ENCODE measurements around the gene PADI1. TPM values are rescaled to one million over a fixed set of nuclear protein-coding genes. Genes with fewer than 3 reads are reported as not detected.

PADI1 gene
- total RNA-seq, 2 experiments from 2014 or later: not detected

DNA sequence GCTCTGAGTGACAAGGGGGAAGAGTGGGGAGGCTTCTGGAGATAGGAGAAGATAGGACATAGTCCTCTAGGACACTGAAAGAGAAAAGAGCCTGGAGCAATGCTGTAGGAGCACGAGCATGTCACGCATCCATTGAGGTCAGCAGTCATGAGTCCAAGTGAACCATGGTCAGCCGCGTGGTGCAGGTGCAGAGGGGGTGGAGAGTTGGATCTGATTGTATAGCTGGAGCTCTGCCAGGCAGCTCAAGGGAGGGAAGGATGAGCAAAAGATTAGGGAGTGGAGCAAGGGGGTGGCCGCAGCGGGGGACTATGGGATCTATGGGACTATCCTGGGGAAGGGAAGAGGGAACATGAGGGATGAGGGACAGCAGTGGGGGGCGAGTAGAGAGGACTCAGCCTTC, 14.0 kb downstream of the PADI1 start:
- DNase-seq: no peak
- no peak for ATAC-seq
- H3K27ac Mint-ChIP-seq: no peak overlapping the region
- TF ChIP-seq, protein P1, sequence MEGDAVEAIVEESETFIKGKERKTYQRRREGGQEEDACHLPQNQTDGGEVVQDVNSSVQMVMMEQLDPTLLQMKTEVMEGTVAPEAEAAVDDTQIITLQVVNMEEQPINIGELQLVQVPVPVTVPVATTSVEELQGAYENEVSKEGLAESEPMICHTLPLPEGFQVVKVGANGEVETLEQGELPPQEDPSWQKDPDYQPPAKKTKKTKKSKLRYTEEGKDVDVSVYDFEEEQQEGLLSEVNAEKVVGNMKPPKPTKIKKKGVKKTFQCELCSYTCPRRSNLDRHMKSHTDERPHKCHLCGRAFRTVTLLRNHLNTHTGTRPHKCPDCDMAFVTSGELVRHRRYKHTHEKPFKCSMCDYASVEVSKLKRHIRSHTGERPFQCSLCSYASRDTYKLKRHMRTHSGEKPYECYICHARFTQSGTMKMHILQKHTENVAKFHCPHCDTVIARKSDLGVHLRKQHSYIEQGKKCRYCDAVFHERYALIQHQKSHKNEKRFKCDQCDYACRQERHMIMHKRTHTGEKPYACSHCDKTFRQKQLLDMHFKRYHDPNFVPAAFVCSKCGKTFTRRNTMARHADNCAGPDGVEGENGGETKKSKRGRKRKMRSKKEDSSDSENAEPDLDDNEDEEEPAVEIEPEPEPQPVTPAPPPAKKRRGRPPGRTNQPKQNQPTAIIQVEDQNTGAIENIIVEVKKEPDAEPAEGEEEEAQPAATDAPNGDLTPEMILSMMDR (IDR thresholded peaks at IDR 0.05): no peak
- no peaks in the 10 kb centered on the region for H3K36me3 Mint-ChIP-seq (ENCODE audit: low read depth)
- H3K9me3 Mint-ChIP-seq: no peaks in the 10 kb centered on the region
- POLR2A ChIA-PET: no interaction called here
- H3K4me1 Mint-ChIP-seq (ENCODE audit: low read depth): peaks cover 7% of the 10 kb centered on the region
- H3K4me3 Mint-ChIP-seq: no peak overlapping the region
- CTCF ChIA-PET: no interaction called here
- intact Hi-C loops (cut with micrococcal nuclease): no loop called here
- H3K27me3 Mint-ChIP-seq: peaks cover 29% of the 10 kb centered on the region

DNA sequence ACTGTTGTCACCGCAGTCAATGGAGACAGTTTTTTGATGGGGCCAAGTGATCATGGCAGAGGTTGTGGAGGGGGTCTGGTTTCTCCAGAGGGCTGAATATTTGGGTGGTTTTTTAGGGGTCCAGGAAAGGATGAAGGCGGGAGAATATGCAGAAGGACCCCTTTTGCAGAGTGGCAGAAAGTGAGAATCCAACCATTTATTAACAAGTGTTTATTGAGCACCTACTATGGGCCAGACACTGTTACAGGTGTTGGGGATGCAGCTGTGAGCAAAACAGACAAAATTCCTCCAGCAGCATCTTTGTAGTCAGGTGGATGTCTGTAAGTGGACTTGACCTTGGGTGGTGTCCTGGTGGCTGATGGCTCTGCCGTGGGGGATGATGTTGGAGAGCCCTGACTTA, 15.4 kb downstream of the PADI1 start:
- intact Hi-C loops (cut with micrococcal nuclease): no loop called here
- Mint-ChIP-seq H3K9me3 (no peaks in the 10 kb centered on the region), H3K4me3 (no peak overlapping the region), H3K27ac (no peak overlapping the region), H3K27me3 (peaks cover 18% of the 10 kb centered on the region), H3K4me1 (ENCODE audit: low read depth) (peaks cover under 1% of the 10 kb centered on the region), H3K36me3 (ENCODE audit: low read depth) (no peaks in the 10 kb centered on the region)
- TF ChIP-seq, protein P1 (IDR thresholded peaks at IDR 0.05): no peak
- DNase-seq (no peak), ATAC-seq (no peak)
- POLR2A ChIA-PET: no interaction called here
- CTCF ChIA-PET: no interaction called here

GRCh38 chr1:17222557-17222956, 17.6 kb downstream of the PADI1 start:
- TF ChIP-seq, protein P1 (IDR thresholded peaks at IDR 0.05): no peak
- ChIA-PET POLR2A (no interaction called here), CTCF (interaction anchor here (1.0 kb wide), 1 partner anchor 97 kb away, joined by 3 read pairs; no protein-coding TSS in a partner anchor)
- ATAC-seq: no peak
- no peak overlapping the region for H3K27ac Mint-ChIP-seq
- peaks cover 7% of the 10 kb centered on the region for H3K27me3 Mint-ChIP-seq
- DNase-seq: no peak
- no peaks in the 10 kb centered on the region for H3K36me3 Mint-ChIP-seq (ENCODE audit: low read depth)
- H3K9me3 Mint-ChIP-seq: no peaks in the 10 kb centered on the region
- no peaks in the 10 kb centered on the region for H3K4me1 Mint-ChIP-seq (ENCODE audit: low read depth)
- no peak overlapping the region for H3K4me3 Mint-ChIP-seq
- intact Hi-C loops (cut with micrococcal nuclease): no loop called here

DNA sequence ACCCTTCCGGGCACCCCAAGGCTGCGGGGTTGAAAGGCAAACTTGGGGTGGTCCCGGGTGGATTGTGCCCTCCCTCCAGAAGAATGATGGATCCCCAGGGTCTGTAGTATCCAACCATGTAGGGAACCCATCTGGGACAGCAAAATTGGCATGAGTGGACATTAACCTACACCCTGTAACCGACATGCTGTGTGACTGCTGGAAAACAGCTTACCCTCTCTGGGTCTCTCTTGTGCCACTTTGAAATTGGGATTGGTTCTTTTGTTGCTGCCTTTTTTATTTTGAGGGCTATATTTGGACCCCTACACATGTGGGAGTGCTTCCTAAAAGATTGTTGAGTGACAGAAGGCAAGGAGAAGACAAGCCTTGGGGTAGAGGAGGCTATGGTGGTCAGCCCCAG, 19.5 kb downstream of the PADI1 start:
- Mint-ChIP-seq H3K4me1 (ENCODE audit: low read depth) (no peaks in the 10 kb centered on the region), H3K4me3 (no peak overlapping the region), H3K36me3 (ENCODE audit: low read depth) (no peaks in the 10 kb centered on the region), H3K27me3 (peaks cover 4% of the 10 kb centered on the region), H3K9me3 (no peaks in the 10 kb centered on the region), H3K27ac (no peak overlapping the region)
- ChIA-PET POLR2A (no interaction called here), CTCF (interaction anchor here (2.3 kb wide), 1 partner anchor 13 kb away, joined by 10 read pairs; no protein-coding TSS in a partner anchor)
- no peak for DNase-seq
- no peak for ATAC-seq
- intact Hi-C loops (cut with micrococcal nuclease): no loop called here
- TF ChIP-seq, protein P1 (IDR thresholded peaks at IDR 0.05): no peak

DNA sequence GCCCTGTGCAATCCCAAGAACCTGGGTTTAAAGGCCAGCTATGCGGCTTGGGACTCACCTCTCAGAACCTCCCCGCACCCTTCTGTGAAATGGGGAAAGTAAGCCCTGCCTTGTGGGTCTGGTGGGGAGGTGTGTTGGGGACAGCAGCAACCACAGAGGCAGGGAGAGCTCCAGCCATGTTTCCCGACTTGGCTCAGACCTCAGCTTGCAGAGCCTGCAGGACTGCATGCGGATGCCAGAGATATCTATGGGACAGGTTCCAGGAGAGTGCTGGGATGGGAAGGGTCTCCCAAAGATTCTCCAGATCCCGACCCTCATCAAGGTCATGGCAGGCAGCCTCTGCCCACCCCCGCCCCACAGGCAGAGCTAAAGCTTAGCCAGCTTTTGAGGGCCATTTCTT, 20.2 kb downstream of the PADI1 start:
- H3K4me1 Mint-ChIP-seq (ENCODE audit: low read depth): no peaks in the 10 kb centered on the region
- H3K27ac Mint-ChIP-seq: no peak overlapping the region
- no peak overlapping the region for H3K4me3 Mint-ChIP-seq
- H3K36me3 Mint-ChIP-seq (ENCODE audit: low read depth): no peaks in the 10 kb centered on the region
- DNase-seq (no peak), ATAC-seq (no peak)
- intact Hi-C loops (cut with micrococcal nuclease): no loop called here
- ChIA-PET POLR2A (no interaction called here), CTCF (interaction anchor here (1.3 to 2.3 kb wide), 2 partner anchors 9 to 12 kb away, joined by 3 to 10 read pairs; no protein-coding TSS in a partner anchor)
- peaks cover 4% of the 10 kb centered on the region for H3K27me3 Mint-ChIP-seq
- no peaks in the 10 kb centered on the region for H3K9me3 Mint-ChIP-seq
- TF ChIP-seq, protein P1 (IDR thresholded peaks at IDR 0.05): no peak

All from activated CD8-positive, alpha-beta T cell treated with anti-CD3 and anti-CD28 coated beads for 36 hours (primary cell).